HepG2 (cell line): ENCODE results near the gene C2orf81. TPM values are rescaled to one million over a fixed set of nuclear protein-coding genes. Genes with fewer than 3 reads are reported as not detected.

Experiments used
- CENPX ChIP-seq: sonication (generic); formaldehyde crosslinking; IDR thresholded peaks from 2 replicates; pipeline ENCODE4 v1.9.0; 2021; ENCODE audit warnings: mild to moderate bottlenecking, missing genetic modification reagents, moderate library complexity
- HES4 ChIP-seq: sonication (generic); formaldehyde crosslinking; IDR thresholded peaks from 2 replicates; pipeline ENCODE4 v1.9.0; 2021; ENCODE audit warnings: mild to moderate bottlenecking, missing genetic modification reagents, borderline replicate concordance
- ISL2 ChIP-seq: sonication (generic); formaldehyde crosslinking; IDR thresholded peaks from 2 replicates; pipeline ENCODE4 v1.5.0; 2020; ENCODE audit warnings: missing genetic modification reagents
- NCOA5 ChIP-seq: sonication (generic); formaldehyde crosslinking; IDR thresholded peaks from 2 replicates; pipeline ENCODE4 v1.4.0; 2020; ENCODE audit warnings: missing genetic modification reagents
- NFYC ChIP-seq: IDR thresholded peaks from 2 replicates; pipeline ENCODE4 v1.6.1; 2016; ENCODE audit warnings: missing genetic modification reagents, missing compliant biosample characterization
- NRL ChIP-seq: sonication (generic); formaldehyde crosslinking; IDR thresholded peaks from 2 replicates; pipeline ENCODE4 v1.5.0; 2020; ENCODE audit warnings: missing genetic modification reagents, mild to moderate bottlenecking, moderate library complexity, borderline replicate concordance
- PITX1 ChIP-seq: sonication (generic); formaldehyde crosslinking; IDR thresholded peaks from 2 replicates; pipeline ENCODE4 v1.5.1; 2020; ENCODE audit warnings: mild to moderate bottlenecking, missing genetic modification reagents
- SIX4 ChIP-seq: sonication (generic); formaldehyde crosslinking; IDR thresholded peaks from 2 replicates; pipeline ENCODE4 v1.4.0; 2020; ENCODE audit warnings: missing genetic modification reagents
- TOE1 ChIP-seq: sonication (generic); formaldehyde crosslinking; IDR thresholded peaks from 2 replicates; pipeline ENCODE4 v1.4.0; 2020; ENCODE audit warnings: mild to moderate bottlenecking, missing genetic modification reagents
- ZBTB20 ChIP-seq: sonication (generic); formaldehyde crosslinking; IDR thresholded peaks from 2 replicates; pipeline ENCODE4 v1.8.1; 2023; ENCODE audit warnings: missing genetic modification reagents, low read depth, mild to moderate bottlenecking, borderline replicate concordance
- ZBTB8A ChIP-seq: sonication (generic); formaldehyde crosslinking; IDR thresholded peaks from 2 replicates; pipeline ENCODE4 v1.4.0; 2020; ENCODE audit warnings: mild to moderate bottlenecking, low read depth, missing genetic modification reagents, borderline replicate concordance
- ZNF335 ChIP-seq: sonication (generic); formaldehyde crosslinking; IDR thresholded peaks from 2 replicates; pipeline ENCODE4 v1.4.0; 2020; ENCODE audit warnings: missing genetic modification reagents
- ZNF567 ChIP-seq: sonication (generic); formaldehyde crosslinking; IDR thresholded peaks from 2 replicates; pipeline ENCODE4 v1.8.1; 2023; ENCODE audit warnings: mild to moderate bottlenecking, missing genetic modification reagents, borderline replicate concordance
- ZNF749 ChIP-seq: sonication (generic); formaldehyde crosslinking; IDR thresholded peaks from 2 replicates; pipeline ENCODE4 v1.8.0; 2022; ENCODE audit warnings: mild to moderate bottlenecking, missing genetic modification reagents, moderate library complexity, borderline replicate concordance
- ZNF839 ChIP-seq: sonication (generic); formaldehyde crosslinking; IDR thresholded peaks from 2 replicates; pipeline ENCODE4 v1.4.0; 2020; ENCODE audit warnings: missing genetic modification reagents, mild to moderate bottlenecking, borderline replicate concordance
- polyA plus RNA-seq, 8 experiments: library from polyadenylated mRNA; depleted of rRNA in 3 of 8; stranded (reverse) in 7 of 8; unstranded in 1 of 8; fragments of >200 nt; fragmentation: Illumina TruSeq in 4 of 8; extraction: Trizol in 4 of 8; gene quantifications; 2 replicates each; pipeline versions ENCODE4 v1.2.1 to v1.2.3, GENCODE V29; 2011 to 2016; ENCODE audit warnings: low read depth in 4 of 8, missing spikeins in 1 of 8, mixed read lengths in 1 of 8; ENCODE audit not compliant: insufficient read depth in 1 of 8
- total RNA-seq, 5 experiments: library from RNA; depleted of rRNA; stranded (reverse); fragments of >200 nt; fragmentation: Illumina TruSeq; extraction: Trizol; gene quantifications; 2 replicates each; pipeline ENCODE4 v1.2.3, GENCODE V29; 2016; ENCODE audit warnings: low read depth in 1 of 5
- TF ChIP-seq, protein P1 (sequence below): sonication (generic); formaldehyde crosslinking; IDR thresholded peaks from 2 replicates; pipeline ENCODE4 v1.5.0; 2020; ENCODE audit warnings: mild to moderate bottlenecking, missing genetic modification reagents
- TF ChIP-seq, protein P2 (sequence below): sonication (generic); formaldehyde crosslinking; IDR thresholded peaks from 2 replicates; pipeline ENCODE4 v1.8.1; 2023; ENCODE audit warnings: mild to moderate bottlenecking, missing genetic modification reagents
- TF ChIP-seq, protein P3 (sequence below): sonication (generic); formaldehyde crosslinking; IDR thresholded peaks from 2 replicates; pipeline ENCODE4 v1.9.0; 2022; ENCODE audit warnings: low read depth, missing genetic modification reagents
- TF ChIP-seq, protein P4 (sequence below): sonication (generic); IDR thresholded peaks from 2 replicates; pipeline ENCODE4 v1.6.1; 2016; ENCODE audit warnings: low read depth, borderline replicate concordance
- TF ChIP-seq, protein P5 (sequence below): sonication (generic); formaldehyde crosslinking; IDR thresholded peaks from 2 replicates; pipeline ENCODE4 v1.5.0; 2020; ENCODE audit warnings: missing genetic modification reagents
- TF ChIP-seq, protein P6 (sequence below): sonication (generic); formaldehyde crosslinking; conservative IDR thresholded peaks from 2 replicates; pipeline ENCODE4 v1.4.0; 2020; ENCODE audit warnings: missing genetic modification reagents

The C2orf81 gene
- total and polyA plus RNA-seq, 2 of the 13 experiments (the other 11 are each of a cell fraction or from before 2014, with no cell fraction given): 0.15 to 0.17 TPM

DNA sequence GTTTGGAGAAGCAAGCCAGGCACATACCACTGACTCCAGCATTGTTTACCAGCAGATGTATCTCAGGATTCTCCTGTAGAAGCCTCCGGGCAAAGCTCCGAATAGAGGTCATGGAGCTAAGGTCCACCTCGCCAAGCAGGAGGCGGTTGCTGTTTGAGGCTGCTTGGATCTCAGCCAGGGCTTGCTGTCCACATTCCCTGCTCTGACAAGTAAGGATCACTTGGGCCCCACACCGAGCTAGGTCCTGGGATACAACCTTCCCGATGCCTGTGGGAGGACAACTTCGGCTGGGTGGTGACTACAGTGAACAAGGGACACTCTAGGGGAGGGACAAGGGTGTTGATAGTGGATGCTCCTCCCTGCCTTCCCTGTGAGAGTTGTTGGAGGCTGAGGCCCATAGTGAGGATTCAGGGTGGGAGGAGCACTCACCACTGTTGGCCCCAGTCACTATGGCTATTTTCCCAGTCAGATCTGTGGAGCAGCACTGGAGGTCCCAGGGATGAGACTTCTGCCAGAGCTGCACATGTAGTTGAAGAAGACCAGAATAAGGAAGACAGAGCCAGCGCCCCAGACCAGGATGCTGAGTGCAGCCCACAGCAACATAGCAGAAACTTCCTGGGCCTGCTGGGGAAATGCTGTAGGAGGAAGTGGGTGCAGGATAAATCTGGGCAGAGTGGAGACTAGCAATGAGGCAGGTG lies 8.3 kb downstream of the C2orf81 start (continued):
- TF ChIP-seq ZNF567 (CRISPR knock-in tag) (no peak), SIX4 (CRISPR knock-in tag) (no peak), ZNF749 (no peak), NCOA5 (CRISPR knock-in tag) (no peak), ZBTB20 (CRISPR knock-in tag) (no peak), ISL2 (0 out of 2 replicates have a peak, but pooled peaks have one; percentile 27), ZBTB8A (CRISPR knock-in tag) (no peak), ZNF335 (CRISPR knock-in tag) (peak; percentile 89), TOE1 (CRISPR knock-in tag) (no peak), NRL (no peak), CENPX (no peak), HES4 (CRISPR knock-in tag) (0 out of 2 replicates have a peak, but pooled peaks have one; percentile 55), PITX1 (CRISPR knock-in tag) (0 out of 2 replicates have a peak, but pooled peaks have one; percentile 42), NFYC (CRISPR knock-in tag) (no peak), ZNF839 (CRISPR knock-in tag) (peak; percentile 57; the same call in 1 of the 2 replicates)
- TF ChIP-seq, protein P1, sequence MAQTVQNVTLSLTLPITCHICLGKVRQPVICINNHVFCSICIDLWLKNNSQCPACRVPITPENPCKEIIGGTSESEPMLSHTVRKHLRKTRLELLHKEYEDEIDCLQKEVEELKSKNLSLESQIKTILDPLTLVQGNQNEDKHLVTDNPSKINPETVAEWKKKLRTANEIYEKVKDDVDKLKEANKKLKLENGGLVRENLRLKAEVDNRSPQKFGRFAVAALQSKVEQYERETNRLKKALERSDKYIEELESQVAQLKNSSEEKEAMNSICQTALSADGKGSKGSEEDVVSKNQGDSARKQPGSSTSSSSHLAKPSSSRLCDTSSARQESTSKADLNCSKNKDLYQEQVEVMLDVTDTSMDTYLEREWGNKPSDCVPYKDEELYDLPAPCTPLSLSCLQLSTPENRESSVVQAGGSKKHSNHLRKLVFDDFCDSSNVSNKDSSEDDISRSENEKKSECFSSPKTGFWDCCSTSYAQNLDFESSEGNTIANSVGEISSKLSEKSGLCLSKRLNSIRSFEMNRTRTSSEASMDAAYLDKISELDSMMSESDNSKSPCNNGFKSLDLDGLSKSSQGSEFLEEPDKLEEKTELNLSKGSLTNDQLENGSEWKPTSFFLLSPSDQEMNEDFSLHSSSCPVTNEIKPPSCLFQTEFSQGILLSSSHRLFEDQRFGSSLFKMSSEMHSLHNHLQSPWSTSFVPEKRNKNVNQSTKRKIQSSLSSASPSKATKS: no peak
- TF ChIP-seq, protein P2, sequence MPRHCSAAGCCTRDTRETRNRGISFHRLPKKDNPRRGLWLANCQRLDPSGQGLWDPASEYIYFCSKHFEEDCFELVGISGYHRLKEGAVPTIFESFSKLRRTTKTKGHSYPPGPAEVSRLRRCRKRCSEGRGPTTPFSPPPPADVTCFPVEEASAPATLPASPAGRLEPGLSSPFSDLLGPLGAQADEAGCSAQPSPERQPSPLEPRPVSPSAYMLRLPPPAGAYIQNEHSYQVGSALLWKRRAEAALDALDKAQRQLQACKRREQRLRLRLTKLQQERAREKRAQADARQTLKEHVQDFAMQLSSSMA (CRISPR knock-in tag): no peak
- TF ChIP-seq, protein P3, sequence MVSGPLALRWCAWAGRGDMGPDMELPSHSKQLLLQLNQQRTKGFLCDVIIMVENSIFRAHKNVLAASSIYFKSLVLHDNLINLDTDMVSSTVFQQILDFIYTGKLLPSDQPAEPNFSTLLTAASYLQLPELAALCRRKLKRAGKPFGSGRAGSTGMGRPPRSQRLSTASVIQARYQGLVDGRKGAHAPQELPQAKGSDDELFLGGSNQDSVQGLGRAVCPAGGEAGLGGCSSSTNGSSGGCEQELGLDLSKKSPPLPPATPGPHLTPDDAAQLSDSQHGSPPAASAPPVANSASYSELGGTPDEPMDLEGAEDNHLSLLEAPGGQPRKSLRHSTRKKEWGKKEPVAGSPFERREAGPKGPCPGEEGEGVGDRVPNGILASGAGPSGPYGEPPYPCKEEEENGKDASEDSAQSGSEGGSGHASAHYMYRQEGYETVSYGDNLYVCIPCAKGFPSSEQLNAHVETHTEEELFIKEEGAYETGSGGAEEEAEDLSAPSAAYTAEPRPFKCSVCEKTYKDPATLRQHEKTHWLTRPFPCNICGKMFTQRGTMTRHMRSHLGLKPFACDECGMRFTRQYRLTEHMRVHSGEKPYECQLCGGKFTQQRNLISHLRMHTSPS (CRISPR knock-in tag): no peak
- TF ChIP-seq, protein P4, sequence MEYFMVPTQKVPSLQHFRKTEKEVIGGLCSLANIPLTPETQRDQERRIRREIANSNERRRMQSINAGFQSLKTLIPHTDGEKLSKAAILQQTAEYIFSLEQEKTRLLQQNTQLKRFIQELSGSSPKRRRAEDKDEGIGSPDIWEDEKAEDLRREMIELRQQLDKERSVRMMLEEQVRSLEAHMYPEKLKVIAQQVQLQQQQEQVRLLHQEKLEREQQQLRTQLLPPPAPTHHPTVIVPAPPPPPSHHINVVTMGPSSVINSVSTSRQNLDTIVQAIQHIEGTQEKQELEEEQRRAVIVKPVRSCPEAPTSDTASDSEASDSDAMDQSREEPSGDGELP: no peak
- TF ChIP-seq, protein P5, sequence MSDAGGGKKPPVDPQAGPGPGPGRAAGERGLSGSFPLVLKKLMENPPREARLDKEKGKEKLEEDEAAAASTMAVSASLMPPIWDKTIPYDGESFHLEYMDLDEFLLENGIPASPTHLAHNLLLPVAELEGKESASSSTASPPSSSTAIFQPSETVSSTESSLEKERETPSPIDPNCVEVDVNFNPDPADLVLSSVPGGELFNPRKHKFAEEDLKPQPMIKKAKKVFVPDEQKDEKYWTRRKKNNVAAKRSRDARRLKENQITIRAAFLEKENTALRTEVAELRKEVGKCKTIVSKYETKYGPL (CRISPR knock-in tag): no peak
- TF ChIP-seq, protein P6, sequence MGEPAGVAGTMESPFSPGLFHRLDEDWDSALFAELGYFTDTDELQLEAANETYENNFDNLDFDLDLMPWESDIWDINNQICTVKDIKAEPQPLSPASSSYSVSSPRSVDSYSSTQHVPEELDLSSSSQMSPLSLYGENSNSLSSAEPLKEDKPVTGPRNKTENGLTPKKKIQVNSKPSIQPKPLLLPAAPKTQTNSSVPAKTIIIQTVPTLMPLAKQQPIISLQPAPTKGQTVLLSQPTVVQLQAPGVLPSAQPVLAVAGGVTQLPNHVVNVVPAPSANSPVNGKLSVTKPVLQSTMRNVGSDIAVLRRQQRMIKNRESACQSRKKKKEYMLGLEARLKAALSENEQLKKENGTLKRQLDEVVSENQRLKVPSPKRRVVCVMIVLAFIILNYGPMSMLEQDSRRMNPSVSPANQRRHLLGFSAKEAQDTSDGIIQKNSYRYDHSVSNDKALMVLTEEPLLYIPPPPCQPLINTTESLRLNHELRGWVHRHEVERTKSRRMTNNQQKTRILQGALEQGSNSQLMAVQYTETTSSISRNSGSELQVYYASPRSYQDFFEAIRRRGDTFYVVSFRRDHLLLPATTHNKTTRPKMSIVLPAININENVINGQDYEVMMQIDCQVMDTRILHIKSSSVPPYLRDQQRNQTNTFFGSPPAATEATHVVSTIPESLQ (CRISPR knock-in tag): no peak
